ENCODE data around the gene GPR107. TPM values are rescaled to one million over a fixed set of nuclear protein-coding genes. Genes with fewer than 3 reads are reported as not detected.

Gene GPR107
- total and polyA plus RNA-seq, 3 donors from 2014 or later, result 41.1 to 53.4 (median 49.1) TPM

GRCh38 chr9:130095872-130096271 lies 42.2 kb downstream of the GPR107 start:
- Histone ChIP-seq H3K36me3 (ENCODE audit: low read depth, missing control alignments) (no peaks in the 10 kb centered on the region), H3K4me1 (no peaks in the 10 kb centered on the region), H3K9me3 (no peaks in the 10 kb centered on the region), H3K27ac (no peak overlapping the region), H3K27me3 (no peaks in the 10 kb centered on the region), H3K4me3 (no peak overlapping the region)
- TF ChIP-seq POLR2A (IDR thresholded peaks at IDR 0.05), result no peak
- no peak for TF ChIP-seq CTCF (IDR thresholded peaks at IDR 0.05)
- intact Hi-C loops (cut with DNase I; ENCODE audit: low total_unique reads), result no loop called here
- no peak for DNase-seq
- WGBS, 2 donors, result 76 to 77% methylated on average over 3 to 7 of the region's 7 CpGs

GRCh38 chr9:130100681-130101080 lies 47.0 kb downstream of the GPR107 start:
- Histone ChIP-seq H3K4me1 (peaks cover 11% of the 10 kb centered on the region), H3K4me3 (no peak overlapping the region), H3K36me3 (ENCODE audit: low read depth, missing control alignments) (no peaks in the 10 kb centered on the region), H3K27me3 (no peaks in the 10 kb centered on the region), H3K27ac (no peak overlapping the region), H3K9me3 (no peaks in the 10 kb centered on the region)
- DNase-seq, result no peak
- intact Hi-C loops (cut with DNase I; ENCODE audit: low total_unique reads), result loop anchor here (10.0 kb wide), 1 partner anchor 216 kb away; no protein-coding TSS in a partner anchor
- no peak for TF ChIP-seq POLR2A (IDR thresholded peaks at IDR 0.05)
- TF ChIP-seq CTCF (IDR thresholded peaks at IDR 0.05), result no peak
- 82 to 93% methylated on average over 3 of the region's 3 CpGs for WGBS, 2 donors

- TF ChIP-seq POLR2A (IDR thresholded peaks at IDR 0.05) (no peak), CTCF (IDR thresholded peaks at IDR 0.05) (no peak)
- Histone ChIP-seq H3K36me3 (ENCODE audit: low read depth, missing control alignments) (no peaks in the 10 kb centered on the region), H3K4me1 (peaks cover 11% of the 10 kb centered on the region), H3K9me3 (no peaks in the 10 kb centered on the region), H3K27ac (peak overlapping the region; percentile 63 to 75), H3K27me3 (no peaks in the 10 kb centered on the region), H3K4me3 (no peak overlapping the region)
- no peak for DNase-seq
- intact Hi-C loops (cut with DNase I; ENCODE audit: low total_unique reads), result loop anchor here (10.0 kb wide), 1 partner anchor 217 kb away; no protein-coding TSS in a partner anchor
- 39 to 73% methylated on average over 9 of the region's 9 CpGs for WGBS, 2 donors
These were observed 48.2 kb downstream of the GPR107 start for GRCh38 chr9:130101915-130102314.

- no peaks in the 10 kb centered on the region for H3K27me3 ChIP-seq
- no peaks in the 10 kb centered on the region for H3K9me3 ChIP-seq
- DNase-seq, result no peak
- no peak overlapping the region for H3K27ac ChIP-seq
- H3K36me3 ChIP-seq (ENCODE audit: low read depth, missing control alignments), result no peaks in the 10 kb centered on the region
- WGBS, 2 donors, result 67 to 74% methylated on average over 3 to 4 of the region's 4 CpGs
- H3K4me1 ChIP-seq, result peaks cover 11% of the 10 kb centered on the region
- TF ChIP-seq POLR2A (IDR thresholded peaks at IDR 0.05), result no peak
- no peak for TF ChIP-seq CTCF (IDR thresholded peaks at IDR 0.05)
- H3K4me3 ChIP-seq, result no peak overlapping the region
- intact Hi-C loops (cut with DNase I; ENCODE audit: low total_unique reads), result loop anchor here (5.0 to 10.0 kb wide), 2 partner anchors 133 to 220 kb away; no protein-coding TSS in a partner anchor
These were observed 50.9 kb downstream of the GPR107 start for GRCh38 chr9:130104491-130105193.

- intact Hi-C loops (cut with DNase I; ENCODE audit: low total_unique reads), result loop anchor here (5.0 to 10.0 kb wide), 2 partner anchors 130 to 222 kb away; no protein-coding TSS in a partner anchor
These were observed 53.1 kb downstream of the GPR107 start for GRCh38 chr9:130106860-130107233.

More at GRCh38 chr9:130106860-130107233, 53.1 kb downstream of the GPR107 start:
- no peak for DNase-seq
- Histone ChIP-seq H3K4me1 (peaks cover 17% of the 10 kb centered on the region), H3K9me3 (no peaks in the 10 kb centered on the region), H3K36me3 (ENCODE audit: low read depth, missing control alignments) (no peaks in the 10 kb centered on the region), H3K4me3 (no peak overlapping the region), H3K27me3 (no peaks in the 10 kb centered on the region), H3K27ac (no peak overlapping the region)
- TF ChIP-seq POLR2A (IDR thresholded peaks at IDR 0.05) (no peak), CTCF (IDR thresholded peaks at IDR 0.05) (no peak)
- WGBS, 2 donors, result 95 to 96% methylated on average over 2 of the region's 2 CpGs
